GM18526 (cell line): ENCODE measurements around the gene MLST8.

ENCODE experiments used
- POLR2A ChIP-seq: IDR thresholded peaks from 3 replicates; pipeline ENCODE4 v1.6.1; 2011; ENCODE audit not compliant: insufficient read length; ENCODE audit errors: extremely low read depth

MLST8 gene

DNA sequence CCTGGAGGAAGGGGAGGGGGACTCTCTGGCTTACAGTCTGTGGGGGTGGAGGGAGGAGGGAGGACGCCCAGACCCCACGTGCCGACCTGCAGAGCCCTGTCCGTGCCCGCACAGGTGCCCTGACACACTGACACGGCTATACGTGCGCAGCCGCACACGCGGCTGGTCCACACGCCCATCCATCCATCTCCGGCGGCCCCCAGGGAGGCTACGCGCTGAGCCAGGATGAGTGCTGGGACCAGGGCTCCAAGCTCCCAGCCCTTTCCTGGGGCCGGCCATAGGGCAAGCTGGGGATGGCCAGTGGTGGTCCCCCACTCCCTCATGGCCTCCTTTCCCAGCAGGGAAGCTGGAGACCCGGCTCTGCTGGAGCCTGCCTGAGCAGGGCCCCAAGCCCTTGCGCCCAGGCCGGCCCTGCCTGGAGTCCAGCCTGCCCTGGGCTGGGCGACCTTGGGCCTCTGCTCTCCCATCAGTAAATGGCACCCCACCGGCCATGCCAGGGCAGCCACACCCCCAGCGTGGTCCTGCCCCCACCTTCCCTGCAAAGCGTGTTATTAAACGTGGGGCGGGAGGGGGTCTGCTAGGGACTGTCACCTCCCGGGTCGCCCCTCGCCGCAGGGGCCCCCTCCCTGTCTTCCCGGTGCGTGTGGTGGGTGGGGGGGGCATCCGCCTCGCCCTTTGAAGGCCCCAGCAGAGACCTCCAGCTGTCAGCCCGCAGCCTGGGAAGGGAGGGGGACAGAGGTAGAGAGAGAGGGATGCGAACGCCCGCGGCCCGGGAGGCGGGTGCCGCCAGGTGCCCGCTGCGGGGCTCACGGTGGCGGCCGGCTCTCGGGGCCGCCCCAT lies 9.7 kb upstream of the MLST8 start:
- TF ChIP-seq POLR2A: no peak

DNA sequence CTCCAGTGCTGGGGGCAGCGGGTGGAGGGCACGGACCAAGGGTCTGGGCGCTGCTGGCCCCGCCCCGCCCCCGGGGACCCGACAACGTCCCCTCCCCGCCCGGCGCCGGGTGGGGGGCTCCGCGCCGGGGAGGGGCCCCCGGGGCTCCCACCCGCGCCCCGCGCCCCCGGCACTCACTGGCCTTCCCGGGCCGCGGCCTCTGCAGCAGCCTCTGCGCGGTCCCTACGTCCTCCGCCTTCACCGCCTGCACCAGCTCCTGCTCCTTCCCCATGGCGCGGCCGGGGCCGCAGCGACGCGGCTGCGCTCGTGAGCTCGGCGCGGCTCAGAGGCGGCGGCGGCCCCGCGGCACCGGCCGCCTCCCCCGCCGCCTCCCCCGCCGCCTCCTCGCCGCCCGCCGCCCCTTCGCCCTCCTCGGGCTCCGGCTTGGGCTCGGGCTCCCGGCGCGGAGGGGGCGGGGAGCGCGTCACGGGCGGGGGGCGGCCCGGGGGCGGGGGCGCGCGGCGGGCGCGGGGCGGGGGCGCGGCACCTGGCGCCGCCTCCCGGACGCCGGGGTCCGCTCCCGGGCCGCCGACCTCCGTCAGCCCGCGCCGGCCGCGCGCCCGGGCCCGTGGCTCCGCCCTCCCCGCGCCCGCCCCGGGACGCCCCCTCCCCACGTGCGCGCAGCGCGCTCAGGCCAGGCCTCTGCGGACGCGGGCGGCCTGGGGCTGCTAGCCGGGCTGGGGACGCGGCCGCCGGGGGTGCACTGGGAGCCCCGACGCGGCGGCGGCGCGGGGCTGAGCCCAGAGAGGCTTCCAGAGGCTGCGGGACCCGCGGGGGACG lies 8.9 kb upstream of the MLST8 start, which contains the start of gene CASKIN1:
TSS of gene CASKIN1 (minus strand) at position 444 of the 819 bp plus-strand sequence. CDS start at position 271, 173 bp downstream.
- no peak for TF ChIP-seq POLR2A

GRCh38 chr16:2196981-2197511 lies 8.2 kb upstream of the MLST8 start:
- no peak for TF ChIP-seq POLR2A

GRCh38 chr16:2197765-2198164 lies 7.5 kb upstream of the MLST8 start:
- no peak for TF ChIP-seq POLR2A

- no peak for TF ChIP-seq POLR2A
Observed at GRCh38 chr16:2198283-2198682, 7.0 kb upstream of the MLST8 start.

- TF ChIP-seq POLR2A: no peak
Observed at GRCh38 chr16:2199095-2199494, 6.2 kb upstream of the MLST8 start.

DNA sequence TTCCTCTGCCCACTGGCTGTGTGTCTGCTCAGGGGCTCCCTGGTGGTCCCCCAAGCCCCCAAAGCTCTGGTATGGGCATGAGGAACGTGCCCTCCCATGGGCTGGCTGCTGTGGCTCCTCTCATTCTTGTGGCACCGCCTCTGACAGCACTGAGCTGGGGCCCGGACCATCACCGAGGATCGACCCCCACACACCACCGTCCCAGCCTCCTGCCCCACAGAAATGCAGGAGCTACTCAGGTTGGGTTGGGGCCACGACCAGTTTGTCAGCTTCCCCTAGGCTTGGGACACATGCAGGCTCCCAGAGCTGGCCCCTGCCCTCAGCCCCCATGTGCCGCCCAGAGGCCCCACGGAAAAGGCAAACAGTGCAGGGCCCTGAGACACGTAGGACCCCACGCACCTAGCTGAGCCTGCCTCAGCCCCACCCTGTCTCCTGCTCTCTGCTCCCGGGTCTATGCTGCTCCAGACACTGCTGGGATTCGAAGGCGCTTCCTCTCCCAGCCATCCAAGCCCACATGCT lies 5.6 kb upstream of the MLST8 start:
- TF ChIP-seq POLR2A: no peak

DNA sequence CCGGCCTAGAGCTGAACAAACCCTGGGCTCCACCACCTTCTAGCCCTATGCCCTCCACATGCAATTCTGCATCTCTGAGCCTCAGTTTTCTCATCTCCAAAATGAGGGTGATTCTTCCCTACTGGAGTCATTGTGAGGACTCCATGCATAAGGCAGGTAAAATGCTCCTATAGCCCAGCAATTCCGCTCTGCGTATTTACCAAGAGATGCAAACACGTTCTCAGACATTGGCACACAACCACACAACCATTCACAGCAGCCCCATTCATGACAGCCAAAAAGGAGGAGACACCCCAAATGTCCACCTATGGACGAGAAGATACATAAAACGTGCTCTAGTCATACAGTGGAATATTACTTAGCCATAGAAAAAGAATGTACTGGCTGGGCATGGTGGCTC lies 4.9 kb upstream of the MLST8 start:
- TF ChIP-seq POLR2A: no peak

DNA sequence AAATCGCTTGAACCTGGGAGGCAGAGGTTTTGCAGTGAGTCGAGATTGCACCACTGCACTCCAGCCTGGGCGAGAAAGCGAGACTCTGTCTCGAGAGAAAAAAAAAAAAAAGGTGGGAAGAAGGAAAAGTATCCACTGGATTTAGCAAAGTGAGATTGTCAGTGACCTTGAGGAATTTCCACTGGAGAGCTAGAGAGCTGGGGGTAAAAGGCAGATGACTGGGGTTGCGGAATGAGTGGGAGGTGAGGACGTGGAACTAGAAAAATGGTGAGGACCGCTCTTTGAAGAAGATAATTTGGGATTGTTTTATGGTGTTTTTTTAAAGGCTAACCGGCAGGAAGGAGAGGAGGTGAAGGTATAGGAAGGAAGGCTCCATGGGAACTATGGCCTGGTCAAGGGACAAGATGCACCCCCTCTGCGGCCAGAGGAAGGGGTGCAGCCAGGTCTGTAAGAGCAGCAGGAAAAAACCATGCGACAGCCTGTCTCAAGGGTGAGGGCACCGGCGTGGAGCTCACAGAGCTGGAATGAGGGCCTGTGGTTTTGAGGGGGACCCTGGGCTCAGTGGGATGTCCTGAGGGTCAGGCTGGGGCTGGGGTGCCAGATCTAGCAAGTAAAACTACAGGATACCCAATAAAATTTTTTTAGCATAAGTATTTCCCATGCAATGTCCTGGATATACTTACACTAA lies 694 bp upstream of the MLST8 start:
- TF ChIP-seq POLR2A: no peak

GRCh38 chr16:2205967-2206313 lies 686 bp downstream of the MLST8 start:
- no peak for TF ChIP-seq POLR2A

- TF ChIP-seq POLR2A: no peak
Observed at GRCh38 chr16:2206420-2206779, 1.1 kb downstream of the MLST8 start.

DNA sequence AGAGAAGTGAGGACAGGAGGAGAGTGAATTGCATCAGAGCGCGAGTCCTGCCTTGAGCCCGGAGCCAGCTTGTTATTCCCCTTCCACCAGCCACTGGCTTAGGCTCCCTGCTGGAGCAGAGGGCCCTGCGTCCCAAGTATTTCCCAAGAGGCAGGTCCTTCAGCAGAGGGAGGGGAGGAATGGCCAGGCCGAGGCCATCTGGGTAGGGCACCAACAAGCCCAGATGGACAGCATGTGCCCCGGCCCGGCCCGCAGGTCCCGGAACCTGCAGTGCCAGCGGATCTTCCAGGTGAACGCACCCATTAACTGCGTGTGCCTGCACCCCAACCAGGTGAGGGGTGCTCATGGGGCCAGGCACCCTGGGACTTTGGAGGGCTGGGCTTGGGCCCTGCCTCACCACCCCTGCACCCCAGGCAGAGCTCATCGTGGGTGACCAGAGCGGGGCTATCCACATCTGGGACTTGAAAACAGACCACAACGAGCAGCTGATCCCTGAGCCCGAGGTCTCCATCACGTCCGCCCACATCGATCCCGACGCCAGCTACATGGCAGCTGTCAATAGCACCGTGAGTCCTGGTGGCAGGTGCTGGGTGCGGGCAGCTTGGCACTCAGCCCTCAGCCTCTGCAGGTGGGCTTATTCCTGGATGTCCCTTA lies 1.7 kb downstream of the MLST8 start:
- no peak for TF ChIP-seq POLR2A

- no peak for TF ChIP-seq POLR2A
Observed at GRCh38 chr16:2207872-2208271, 2.6 kb downstream of the MLST8 start.

GRCh38 chr16:2208308-2208707 lies 3.1 kb downstream of the MLST8 start:
- TF ChIP-seq POLR2A: no peak

DNA sequence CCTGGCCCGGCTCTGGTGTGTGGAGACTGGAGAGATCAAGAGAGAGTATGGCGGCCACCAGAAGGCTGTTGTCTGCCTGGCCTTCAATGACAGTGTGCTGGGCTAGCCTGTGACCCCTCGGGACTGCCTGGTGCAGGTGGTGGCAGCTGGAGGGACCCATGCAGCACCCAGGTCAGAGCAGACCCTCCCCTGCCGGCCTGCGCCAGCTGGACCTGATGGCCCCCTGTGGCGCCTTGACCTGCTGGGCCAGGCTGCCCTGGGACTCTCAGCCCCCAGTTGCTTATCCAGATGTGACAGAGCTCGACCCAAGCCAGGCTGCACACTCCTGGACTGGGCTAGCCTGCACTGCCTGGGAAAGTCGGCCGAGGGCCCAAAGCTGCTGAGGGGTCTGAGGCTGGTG lies 3.5 kb downstream of the MLST8 start:
- no peak for TF ChIP-seq POLR2A
